Tibial nerve (tissue), 4 donors: ENCODE results near the gene DCP1B.

Experiments
- EP300 ChIP-seq, 2 donors: sonication (generic); formaldehyde crosslinking; IDR thresholded peaks; one replicate each; pipeline ENCODE4 v1.6.1; 2017; ENCODE audit warnings: antibody characterized with exemption in 2 of 2, mild to moderate bottlenecking in 1 of 2
- POLR2A ChIP-seq, 2 donors: fragments of 450-650 bp; IDR thresholded peaks; one replicate each; pipeline ENCODE4 v1.6.1; 2017; ENCODE audit warnings: antibody characterized with exemption in 2 of 2, mild to moderate bottlenecking in 2 of 2, moderate library complexity in 2 of 2
- TF ChIP-seq, protein P1 (sequence below), 5 experiments: fragments of 200-600 bp in 3 of 5; fragments of 450-650 bp in 2 of 5; sonication (generic) in 3 of 5; IDR thresholded peaks; one replicate each; pipeline ENCODE4 v1.5.1; 2016 to 2019; ENCODE audit warnings: antibody characterized with exemption in 5 of 5, mild to moderate bottlenecking in 3 of 5, moderate library complexity in 2 of 5

DNA sequence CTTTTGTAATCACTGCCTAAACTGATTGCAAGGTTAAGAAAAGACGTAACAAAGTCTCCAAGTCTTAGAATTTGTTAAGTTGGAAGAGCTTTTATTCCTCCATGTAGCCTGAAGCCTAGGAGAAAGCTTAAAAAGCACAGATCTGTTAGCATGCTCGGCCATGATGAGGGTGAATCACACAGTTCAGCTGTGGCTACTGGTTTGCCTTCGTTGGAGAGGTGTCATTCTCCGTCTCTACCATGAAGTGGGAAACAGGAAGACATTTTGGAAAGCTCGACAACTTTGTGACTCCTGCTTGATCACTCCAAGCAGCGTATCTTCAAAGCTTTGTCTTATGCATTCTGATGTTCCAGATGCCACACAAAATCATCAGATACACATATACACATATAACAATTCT is 27.1 kb downstream of the DCP1B start:
- TF ChIP-seq, protein P1, sequence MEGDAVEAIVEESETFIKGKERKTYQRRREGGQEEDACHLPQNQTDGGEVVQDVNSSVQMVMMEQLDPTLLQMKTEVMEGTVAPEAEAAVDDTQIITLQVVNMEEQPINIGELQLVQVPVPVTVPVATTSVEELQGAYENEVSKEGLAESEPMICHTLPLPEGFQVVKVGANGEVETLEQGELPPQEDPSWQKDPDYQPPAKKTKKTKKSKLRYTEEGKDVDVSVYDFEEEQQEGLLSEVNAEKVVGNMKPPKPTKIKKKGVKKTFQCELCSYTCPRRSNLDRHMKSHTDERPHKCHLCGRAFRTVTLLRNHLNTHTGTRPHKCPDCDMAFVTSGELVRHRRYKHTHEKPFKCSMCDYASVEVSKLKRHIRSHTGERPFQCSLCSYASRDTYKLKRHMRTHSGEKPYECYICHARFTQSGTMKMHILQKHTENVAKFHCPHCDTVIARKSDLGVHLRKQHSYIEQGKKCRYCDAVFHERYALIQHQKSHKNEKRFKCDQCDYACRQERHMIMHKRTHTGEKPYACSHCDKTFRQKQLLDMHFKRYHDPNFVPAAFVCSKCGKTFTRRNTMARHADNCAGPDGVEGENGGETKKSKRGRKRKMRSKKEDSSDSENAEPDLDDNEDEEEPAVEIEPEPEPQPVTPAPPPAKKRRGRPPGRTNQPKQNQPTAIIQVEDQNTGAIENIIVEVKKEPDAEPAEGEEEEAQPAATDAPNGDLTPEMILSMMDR (IDR thresholded peaks at IDR 0.05), result no peak
- no peak for TF ChIP-seq POLR2A (IDR thresholded peaks at IDR 0.05)
- no peak for TF ChIP-seq EP300 (IDR thresholded peaks at IDR 0.05)
